ENCODE data around the gene TRAF3IP1. TPM values are rescaled to one million over a fixed set of nuclear protein-coding genes. Genes with fewer than 3 reads are reported as not detected.

Gene TRAF3IP1
- polyA plus RNA-seq, 4 donors, result 5.1 to 10.1 (median 7.5) TPM

- H3K27me3 ChIP-seq (ENCODE audit: control insufficient read depth in 3 of 3, insufficient read depth in 3 of 3, low read length in 3 of 3), result no peaks in the 10 kb centered on the region
- H3K4me3 ChIP-seq (ENCODE audit: low read depth in 1 of 3, low read length in 3 of 3), result no peak overlapping the region
- H3K36me3 ChIP-seq (ENCODE audit: control insufficient read depth in 3 of 3, insufficient read depth in 2 of 3, low read depth in 1 of 3, low read length in 3 of 3), result peaks cover 0 to 12% (median 0%) of the 10 kb centered on the region in 3 donors
- no peak for DNase-seq
- no peaks in the 10 kb centered on the region for H3K9me3 ChIP-seq (ENCODE audit: control insufficient read depth in 2 of 2, insufficient read depth in 1 of 2, low read depth in 1 of 2, low read length in 1 of 2)
- peaks cover 0 to 6% (median 0%) of the 10 kb centered on the region in 3 donors for H3K4me1 ChIP-seq (ENCODE audit: control insufficient read depth in 3 of 3, insufficient read depth in 2 of 3, low read depth in 1 of 3, low read length in 2 of 3)
- no peak for FAIRE-seq
- H3K27ac ChIP-seq (ENCODE audit: low read depth in 1 of 3, low read length in 2 of 3), result no peak overlapping the region
- WGBS, 3 donors, result 91 to 95% (median 93%) methylated on average over 33 to 34 of the region's 34 CpGs
These were observed 89.3 kb downstream of the TRAF3IP1 start for GRCh38 chr2:238409341-238410199.

GRCh38 chr2:238412067-238412767 is 91.9 kb downstream of the TRAF3IP1 start:
- Histone ChIP-seq H3K27me3 (ENCODE audit: control insufficient read depth in 3 of 3, insufficient read depth in 3 of 3, low read length in 3 of 3) (no peaks in the 10 kb centered on the region), H3K27ac (ENCODE audit: low read depth in 1 of 3, low read length in 2 of 3) (no peak overlapping the region), H3K9me3 (ENCODE audit: control insufficient read depth in 2 of 2, insufficient read depth in 1 of 2, low read depth in 1 of 2, low read length in 1 of 2) (peaks cover 0 to 10% of the 10 kb centered on the region in 2 donors), H3K36me3 (ENCODE audit: control insufficient read depth in 3 of 3, insufficient read depth in 2 of 3, low read depth in 1 of 3, low read length in 3 of 3) (peaks cover 0 to 10% (median 0%) of the 10 kb centered on the region in 3 donors), H3K4me3 (ENCODE audit: low read depth in 1 of 3, low read length in 3 of 3) (no peak overlapping the region), H3K4me1 (ENCODE audit: control insufficient read depth in 3 of 3, insufficient read depth in 2 of 3, low read depth in 1 of 3, low read length in 2 of 3) (no peaks in the 10 kb centered on the region)
- FAIRE-seq (no peak), DNase-seq (no peak)
- 58 to 79% (median 65%) methylated on average over 12 of the region's 12 CpGs for WGBS, 3 donors

GRCh38 chr2:238413368-238413767 is 93.0 kb downstream of the TRAF3IP1 start:
- 83 to 90% (median 88%) methylated on average over 2 of the region's 2 CpGs for WGBS, 3 donors
- H3K27ac ChIP-seq (ENCODE audit: low read depth in 1 of 3, low read length in 2 of 3), result no peak overlapping the region
- DNase-seq, result no peak
- no peak for FAIRE-seq
- no peaks in the 10 kb centered on the region for H3K27me3 ChIP-seq (ENCODE audit: control insufficient read depth in 3 of 3, insufficient read depth in 3 of 3, low read length in 3 of 3)
- peaks cover 0 to 2% (median 0%) of the 10 kb centered on the region in 3 donors for H3K36me3 ChIP-seq (ENCODE audit: control insufficient read depth in 3 of 3, insufficient read depth in 2 of 3, low read depth in 1 of 3, low read length in 3 of 3)
- peaks cover 0 to 10% of the 10 kb centered on the region in 2 donors for H3K9me3 ChIP-seq (ENCODE audit: control insufficient read depth in 2 of 2, insufficient read depth in 1 of 2, low read depth in 1 of 2, low read length in 1 of 2)
- no peaks in the 10 kb centered on the region for H3K4me1 ChIP-seq (ENCODE audit: control insufficient read depth in 3 of 3, insufficient read depth in 2 of 3, low read depth in 1 of 3, low read length in 2 of 3)
- no peak overlapping the region for H3K4me3 ChIP-seq (ENCODE audit: low read depth in 1 of 3, low read length in 3 of 3)

GRCh38 chr2:238415036-238415764 is 94.9 kb downstream of the TRAF3IP1 start:
- FAIRE-seq (no peak), DNase-seq (no peak)
- peaks cover 0 to 10% of the 10 kb centered on the region in 2 donors for H3K9me3 ChIP-seq (ENCODE audit: control insufficient read depth in 2 of 2, insufficient read depth in 1 of 2, low read depth in 1 of 2, low read length in 1 of 2)
- WGBS, 3 donors, result 87 to 91% (median 90%) methylated on average over 12 of the region's 12 CpGs
- H3K27ac ChIP-seq (ENCODE audit: low read depth in 1 of 3, low read length in 2 of 3), result no peak overlapping the region
- H3K36me3 ChIP-seq (ENCODE audit: control insufficient read depth in 3 of 3, insufficient read depth in 2 of 3, low read depth in 1 of 3, low read length in 3 of 3), result no peaks in the 10 kb centered on the region
- no peaks in the 10 kb centered on the region for H3K27me3 ChIP-seq (ENCODE audit: control insufficient read depth in 3 of 3, insufficient read depth in 3 of 3, low read length in 3 of 3)
- no peaks in the 10 kb centered on the region for H3K4me1 ChIP-seq (ENCODE audit: control insufficient read depth in 3 of 3, insufficient read depth in 2 of 3, low read depth in 1 of 3, low read length in 2 of 3)
- no peak overlapping the region for H3K4me3 ChIP-seq (ENCODE audit: low read depth in 1 of 3, low read length in 3 of 3)

GRCh38 chr2:238415893-238416292 is 95.6 kb downstream of the TRAF3IP1 start:
- FAIRE-seq (no peak), DNase-seq (no peak)
- 97 to 100% (median 98%) methylated on average over 5 of the region's 5 CpGs for WGBS, 3 donors
- Histone ChIP-seq H3K9me3 (ENCODE audit: control insufficient read depth in 2 of 2, insufficient read depth in 1 of 2, low read depth in 1 of 2, low read length in 1 of 2) (peaks cover 0 to 10% of the 10 kb centered on the region in 2 donors), H3K4me3 (ENCODE audit: low read depth in 1 of 3, low read length in 3 of 3) (no peak overlapping the region), H3K4me1 (ENCODE audit: control insufficient read depth in 3 of 3, insufficient read depth in 2 of 3, low read depth in 1 of 3, low read length in 2 of 3) (no peaks in the 10 kb centered on the region), H3K27ac (ENCODE audit: low read depth in 1 of 3, low read length in 2 of 3) (no peak overlapping the region), H3K27me3 (ENCODE audit: control insufficient read depth in 3 of 3, insufficient read depth in 3 of 3, low read length in 3 of 3) (no peaks in the 10 kb centered on the region), H3K36me3 (ENCODE audit: control insufficient read depth in 3 of 3, insufficient read depth in 2 of 3, low read depth in 1 of 3, low read length in 3 of 3) (no peaks in the 10 kb centered on the region)

- FAIRE-seq (no peak), DNase-seq (peak in 1 of 2 donors; percentile 84)
- 35 to 69% (median 52%) methylated on average over 3 to 6 of the region's 6 CpGs for WGBS, 3 donors
- H3K36me3 ChIP-seq (ENCODE audit: control insufficient read depth in 3 of 3, insufficient read depth in 2 of 3, low read depth in 1 of 3, low read length in 3 of 3), result no peaks in the 10 kb centered on the region
- H3K9me3 ChIP-seq (ENCODE audit: control insufficient read depth in 2 of 2, insufficient read depth in 1 of 2, low read depth in 1 of 2, low read length in 1 of 2), result peaks cover 0 to 10% of the 10 kb centered on the region in 2 donors
- peak overlapping the region in 1 of 3 donors; percentile 62 for H3K27ac ChIP-seq (ENCODE audit: low read depth in 1 of 3, low read length in 2 of 3)
- no peak overlapping the region for H3K4me3 ChIP-seq (ENCODE audit: low read depth in 1 of 3, low read length in 3 of 3)
- peaks cover 0 to 4% (median 0%) of the 10 kb centered on the region in 3 donors for H3K4me1 ChIP-seq (ENCODE audit: control insufficient read depth in 3 of 3, insufficient read depth in 2 of 3, low read depth in 1 of 3, low read length in 2 of 3)
- no peaks in the 10 kb centered on the region for H3K27me3 ChIP-seq (ENCODE audit: control insufficient read depth in 3 of 3, insufficient read depth in 3 of 3, low read length in 3 of 3)
These were observed 98.1 kb downstream of the TRAF3IP1 start for GRCh38 chr2:238418196-238418998.

- DNase-seq (no peak), FAIRE-seq (no peak)
- H3K36me3 ChIP-seq (ENCODE audit: control insufficient read depth in 3 of 3, insufficient read depth in 2 of 3, low read depth in 1 of 3, low read length in 3 of 3), result no peaks in the 10 kb centered on the region
- H3K27ac ChIP-seq (ENCODE audit: low read depth in 1 of 3, low read length in 2 of 3), result no peak overlapping the region
- no peak overlapping the region for H3K4me3 ChIP-seq (ENCODE audit: low read depth in 1 of 3, low read length in 3 of 3)
- H3K27me3 ChIP-seq (ENCODE audit: control insufficient read depth in 3 of 3, insufficient read depth in 3 of 3, low read length in 3 of 3), result no peaks in the 10 kb centered on the region
- WGBS, 3 donors, result 82 to 92% (median 92%) methylated on average over 2 of the region's 2 CpGs
- peaks cover 0 to 10% of the 10 kb centered on the region in 2 donors for H3K9me3 ChIP-seq (ENCODE audit: control insufficient read depth in 2 of 2, insufficient read depth in 1 of 2, low read depth in 1 of 2, low read length in 1 of 2)
- peaks cover 0 to 4% (median 0%) of the 10 kb centered on the region in 3 donors for H3K4me1 ChIP-seq (ENCODE audit: control insufficient read depth in 3 of 3, insufficient read depth in 2 of 3, low read depth in 1 of 3, low read length in 2 of 3)
These were observed 98.8 kb downstream of the TRAF3IP1 start for GRCh38 chr2:238418999-238419546.
